Measurements from ENCODE around the gene IRF2BPL.

The IRF2BPL gene

GRCh38 chr14:77009014-77009413 is 19.5 kb downstream of the IRF2BPL start:
- DNase-seq: no peak

- DNase-seq: no peak
Observed at GRCh38 chr14:77008541-77008940, 20.0 kb downstream of the IRF2BPL start.

GRCh38 chr14:77007975-77008421 is 20.5 kb downstream of the IRF2BPL start:
- DNase-seq: no peak

- no peak for DNase-seq
Observed at GRCh38 chr14:77007183-77007974, 21.1 kb downstream of the IRF2BPL start.

GRCh38 chr14:77006132-77006531 is 22.4 kb downstream of the IRF2BPL start:
- no peak for DNase-seq

- DNase-seq: no peak
Observed at GRCh38 chr14:77005559-77005958, 22.9 kb downstream of the IRF2BPL start.

- DNase-seq: no peak
Observed at GRCh38 chr14:77004711-77005460, 23.6 kb downstream of the IRF2BPL start.

- DNase-seq: no peak
Observed at GRCh38 chr14:77003960-77004710, 24.4 kb downstream of the IRF2BPL start.

GRCh38 chr14:77002889-77003288 is 25.6 kb downstream of the IRF2BPL start:
- DNase-seq: no peak

GRCh38 chr14:77002335-77002734 is 26.2 kb downstream of the IRF2BPL start:
- no peak for DNase-seq

- DNase-seq: no peak
Observed at GRCh38 chr14:77000340-77001270, 27.9 kb downstream of the IRF2BPL start.

- DNase-seq: no peak
Observed at GRCh38 chr14:76998910-76999309, 29.6 kb downstream of the IRF2BPL start.

GRCh38 chr14:76997257-76997970 is 31.1 kb downstream of the IRF2BPL start:
- no peak for DNase-seq

- no peak for DNase-seq
Observed at GRCh38 chr14:76996563-76997146, 31.9 kb downstream of the IRF2BPL start.

- no peak for DNase-seq
Observed at GRCh38 chr14:76995279-76996035, 33.1 kb downstream of the IRF2BPL start.

- DNase-seq: no peak
Observed at GRCh38 chr14:76993752-76994151, 34.8 kb downstream of the IRF2BPL start.

GRCh38 chr14:76990084-76990483 is 38.4 kb downstream of the IRF2BPL start:
- DNase-seq: no peak

- DNase-seq: no peak
Observed at GRCh38 chr14:76987956-76988520, 40.5 kb downstream of the IRF2BPL start.

GRCh38 chr14:76986231-76986565 is 42.3 kb downstream of the IRF2BPL start:
- DNase-seq: no peak

Data from T-helper 9 cell (primary cell).